A673 (cell line): Measurements from ENCODE around the gene PPM1F. TPM values are rescaled to one million over a fixed set of nuclear protein-coding genes. Genes with fewer than 3 reads are reported as not detected.
"Not testable (repeated sequence)": the region's sequence is repeated elsewhere in the genome, so short reads cannot be mapped to it uniquely, and the experiment has no call there.

ENCODE experiments used
- BruUV-seq: library from RNA; stranded (reverse); fragments of 400-500 nt; replicated peaks from 2 replicates; lab custom pipeline; 2021; lab: Mats Ljungman, UMichigan
- CTCF ChIA-PET: fragments of 300-600 bp; sonication (Branson Sonifier 250); formaldehyde crosslinking; loops from one replicate; lab custom pipeline; 2022; ENCODE audit warnings: antibody characterized with exemption; lab: Charles Lee
- POLR2A ChIA-PET: fragments of 300-600 bp; sonication (Branson Sonifier 250); formaldehyde crosslinking; loops from one replicate; lab custom pipeline; 2022; ENCODE audit warnings: antibody characterized with exemption; ENCODE audit not compliant: low non-redundant PET; lab: Charles Lee
- DNase-seq: peaks from one replicate; pipeline ENCODE4 v3.0.0-alpha.2; 2015; ENCODE audit warnings: low spot score
- H3K27ac ChIP-seq: fragments of 200-600 bp; sonication (generic); 2 replicates; pipeline ENCODE4 v1.5.1; 2016; ENCODE audit warnings: mixed run types, low read depth, mild to moderate bottlenecking, mixed read lengths, antibody characterized with exemption, low read length; ENCODE audit not compliant: poor library complexity, severe bottlenecking
- H3K27me3 ChIP-seq: fragments of 200-600 bp; sonication (generic); replicated peaks from 2 replicates; pipeline ENCODE4 v1.6.1; 2017; ENCODE audit warnings: mixed run types, low read depth, mild to moderate bottlenecking, mixed read lengths, antibody characterized with exemption, low read length; ENCODE audit not compliant: insufficient read depth, poor library complexity
- H3K36me3 ChIP-seq: fragments of 200-600 bp; sonication (generic); 2 replicates; pipeline ENCODE4 v1.6.1; 2016; ENCODE audit warnings: mixed run types, mild to moderate bottlenecking, mixed read lengths, antibody characterized with exemption, low read length; ENCODE audit not compliant: insufficient read depth, poor library complexity, severe bottlenecking
- H3K4me1 ChIP-seq: fragments of 200-600 bp; sonication (generic); 2 replicates; pipeline ENCODE4 v1.6.1; 2017; ENCODE audit warnings: mixed run types, mild to moderate bottlenecking, mixed read lengths, antibody characterized with exemption, low read length; ENCODE audit not compliant: insufficient read depth, poor library complexity, severe bottlenecking
- H3K4me3 ChIP-seq: fragments of 200-600 bp; sonication (generic); 2 replicates; pipeline ENCODE4 v1.5.1; 2016; ENCODE audit warnings: low read depth, mixed run types, mild to moderate bottlenecking, mixed read lengths, low read length; ENCODE audit not compliant: poor library complexity, severe bottlenecking
- H3K9me3 ChIP-seq: fragments of 200-600 bp; sonication (generic); 2 replicates; pipeline ENCODE4 v1.6.1; 2016; ENCODE audit warnings: mixed run types, low read depth, mild to moderate bottlenecking, mixed read lengths, antibody characterized with exemption, low read length; ENCODE audit not compliant: poor library complexity, severe bottlenecking
- CTCF ChIP-seq: fragments of 300-800, 200-600 bp; sonication (generic); conservative IDR thresholded peaks from 2 replicates; pipeline ENCODE4 v1.5.1; 2017; ENCODE audit warnings: low read depth, mild to moderate bottlenecking, antibody characterized with exemption, low read length, moderate library complexity, mixed read lengths
- EZH2 ChIP-seq: fragments of 200-600 bp; sonication (generic); IDR thresholded peaks from 2 replicates; pipeline ENCODE4 v1.6.1; 2017; ENCODE audit warnings: borderline replicate concordance, low read depth, mild to moderate bottlenecking, mixed read lengths, antibody characterized with exemption, low read length; ENCODE audit not compliant: poor library complexity, severe bottlenecking
- intact Hi-C: fragments of 100-400 bp; cut with micrococcal nuclease; formaldehyde crosslinking; loops from one replicate; pipeline ENCODE4 v1.10.0; 2022; ENCODE audit not compliant: unreplicated experiment
- total RNA-seq: library from RNA; stranded (reverse); gene quantifications from 2 replicates; pipeline ENCODE4 v1.2.3, GENCODE V29; 2021

The PPM1F gene
- total RNA-seq, 1 experiment from 2014 or later: 101 TPM

- ChIA-PET CTCF (no interaction called here), POLR2A (no interaction called here)
- Histone ChIP-seq H3K9me3 (no peaks in the 10 kb centered on the region), H3K27ac (no peak overlapping the region), H3K4me1 (no peaks in the 10 kb centered on the region), H3K27me3 (no peaks in the 10 kb centered on the region), H3K4me3 (no peak overlapping the region), H3K36me3 (no peaks in the 10 kb centered on the region)
- DNase-seq: no peak
- TF ChIP-seq EZH2: no peak
- TF ChIP-seq CTCF: no peak
- BruUV-seq: no TSS peak
- intact Hi-C loops: no loop called here
These were observed 54.2 kb downstream of the PPM1F start for GRCh38 chr22:21898354-21898896.

- no peak for TF ChIP-seq EZH2
- TF ChIP-seq CTCF: no peak
- Histone ChIP-seq H3K36me3 (no peaks in the 10 kb centered on the region), H3K4me1 (no peaks in the 10 kb centered on the region), H3K27ac (no peak overlapping the region), H3K9me3 (no peaks in the 10 kb centered on the region), H3K27me3 (no peaks in the 10 kb centered on the region), H3K4me3 (no peak overlapping the region)
- ChIA-PET CTCF (no interaction called here), POLR2A (no interaction called here)
- DNase-seq: no peak
- intact Hi-C loops: no loop called here
- BruUV-seq: no TSS peak
These were observed 55.6 kb downstream of the PPM1F start for GRCh38 chr22:21896951-21897513.

- H3K27me3 ChIP-seq, POLR2A ChIA-PET, CTCF ChIA-PET, H3K27ac ChIP-seq, H3K4me1 ChIP-seq, DNase-seq, H3K4me3 ChIP-seq, H3K36me3 ChIP-seq, BruUV-seq, intact Hi-C loops, H3K9me3 ChIP-seq: not testable (repeated sequence)
These were observed 56.4 kb downstream of the PPM1F start for GRCh38 chr22:21896275-21896674.

- ChIA-PET CTCF (no interaction called here), POLR2A (no interaction called here)
- H3K27ac ChIP-seq: no peak overlapping the region
- no TSS peak for BruUV-seq
- TF ChIP-seq EZH2: no peak
- no peak for TF ChIP-seq CTCF
- no peaks in the 10 kb centered on the region for H3K9me3 ChIP-seq
- no peaks in the 10 kb centered on the region for H3K27me3 ChIP-seq
- DNase-seq: no peak
- no peaks in the 10 kb centered on the region for H3K4me1 ChIP-seq
- no peaks in the 10 kb centered on the region for H3K36me3 ChIP-seq
- intact Hi-C loops: no loop called here
- H3K4me3 ChIP-seq: no peak overlapping the region
These were observed 57.8 kb downstream of the PPM1F start for GRCh38 chr22:21894799-21895198.
